Activated T-helper 17 cell treated with anti-CD3 and anti-CD28 coated beads, Interleukin-2, amount 50 U/mL, for 72 hours (primary cell): ENCODE results near the gene B3GAT1. TPM values are rescaled to one million over a fixed set of nuclear protein-coding genes. Genes with fewer than 3 reads are reported as not detected.
"Not testable (repeated sequence)": the region's sequence is repeated elsewhere in the genome, so short reads cannot be mapped to it uniquely, and the experiment has no call there.

ENCODE experiments used
- ATAC-seq: fragments of 150-1000 bp; cut with Tn5 transposase; replicated peaks from 2 replicates; pipeline ENCODE4 v1.10.0; 2021; ENCODE audit warnings: mild to moderate bottlenecking, moderate library complexity
- H3K27ac Mint-ChIP-seq: one replicate; pipeline ENCODE4 v1.8.0; 2022; ENCODE audit warnings: mixed read lengths
- H3K27me3 Mint-ChIP-seq: one replicate; pipeline ENCODE4 v1.8.0; 2022; ENCODE audit warnings: mixed read lengths
- H3K36me3 Mint-ChIP-seq: one replicate; pipeline ENCODE4 v1.8.0; 2022; ENCODE audit warnings: low read depth, mild to moderate bottlenecking, mixed read lengths
- H3K4me1 Mint-ChIP-seq: one replicate; pipeline ENCODE4 v1.8.0; 2022; ENCODE audit warnings: mixed read lengths
- H3K4me3 Mint-ChIP-seq: one replicate; pipeline ENCODE4 v1.8.0; 2022; ENCODE audit warnings: mild to moderate bottlenecking, mixed read lengths
- H3K9me3 Mint-ChIP-seq: one replicate; pipeline ENCODE4 v1.8.0; 2022; ENCODE audit warnings: mixed read lengths
- total RNA-seq, 2 donors: library from RNA; stranded (reverse); gene quantifications; one replicate each; pipeline ENCODE4 v1.2.3, GENCODE V29; 2022

B3GAT1 gene
- total RNA-seq, 2 donors from 2014 or later = 0.16 to 0.17 TPM

DNA sequence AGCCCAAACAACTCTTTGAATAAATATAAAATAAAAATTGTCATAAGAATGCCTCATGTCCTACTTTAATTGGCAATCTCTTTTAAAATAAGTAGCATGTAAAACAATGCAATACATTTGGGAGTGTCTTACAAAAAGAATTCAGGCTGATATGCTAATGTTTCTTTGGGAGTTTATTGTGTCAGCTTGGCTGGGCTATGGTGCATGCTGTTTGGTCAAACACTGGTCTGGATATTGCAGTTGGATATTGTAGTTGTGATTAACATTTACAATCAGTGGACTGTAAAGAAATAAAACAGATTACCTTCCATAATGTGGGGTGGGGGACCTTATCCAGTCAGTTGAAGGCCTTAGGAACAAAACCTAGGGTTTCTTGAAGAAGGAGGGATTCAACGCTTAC lies 37.0 kb upstream of the B3GAT1 start:
- Mint-ChIP-seq H3K9me3 (peaks cover 6% of the 10 kb centered on the region), H3K4me3 (no peak overlapping the region), H3K27me3 (no peaks in the 10 kb centered on the region), H3K36me3 (no peaks in the 10 kb centered on the region), H3K4me1 (peaks cover 2% of the 10 kb centered on the region), H3K27ac (no peak overlapping the region)
- ATAC-seq = no peak

DNA sequence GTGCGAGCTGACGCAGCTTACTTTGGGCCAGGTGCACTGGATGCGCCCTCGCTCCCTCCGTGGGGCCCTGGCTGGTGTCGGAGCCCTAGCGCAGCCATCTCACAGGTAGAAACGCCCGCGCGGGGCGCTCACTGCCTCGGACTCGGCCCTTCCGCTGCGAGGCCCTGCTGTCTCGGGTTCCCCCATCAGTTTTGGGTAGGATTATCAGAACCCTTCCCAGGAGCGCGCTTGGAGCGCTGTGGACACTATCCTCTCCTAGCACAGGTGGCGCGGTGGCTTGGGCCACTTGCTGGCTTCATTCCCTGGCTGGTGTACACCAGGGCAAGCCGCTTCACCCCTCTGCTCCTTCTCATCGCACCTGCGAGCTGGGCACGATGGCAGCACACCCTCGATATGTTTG lies 35.7 kb upstream of the B3GAT1 start:
- H3K27ac Mint-ChIP-seq = no peak overlapping the region
- ATAC-seq = no peak

DNA sequence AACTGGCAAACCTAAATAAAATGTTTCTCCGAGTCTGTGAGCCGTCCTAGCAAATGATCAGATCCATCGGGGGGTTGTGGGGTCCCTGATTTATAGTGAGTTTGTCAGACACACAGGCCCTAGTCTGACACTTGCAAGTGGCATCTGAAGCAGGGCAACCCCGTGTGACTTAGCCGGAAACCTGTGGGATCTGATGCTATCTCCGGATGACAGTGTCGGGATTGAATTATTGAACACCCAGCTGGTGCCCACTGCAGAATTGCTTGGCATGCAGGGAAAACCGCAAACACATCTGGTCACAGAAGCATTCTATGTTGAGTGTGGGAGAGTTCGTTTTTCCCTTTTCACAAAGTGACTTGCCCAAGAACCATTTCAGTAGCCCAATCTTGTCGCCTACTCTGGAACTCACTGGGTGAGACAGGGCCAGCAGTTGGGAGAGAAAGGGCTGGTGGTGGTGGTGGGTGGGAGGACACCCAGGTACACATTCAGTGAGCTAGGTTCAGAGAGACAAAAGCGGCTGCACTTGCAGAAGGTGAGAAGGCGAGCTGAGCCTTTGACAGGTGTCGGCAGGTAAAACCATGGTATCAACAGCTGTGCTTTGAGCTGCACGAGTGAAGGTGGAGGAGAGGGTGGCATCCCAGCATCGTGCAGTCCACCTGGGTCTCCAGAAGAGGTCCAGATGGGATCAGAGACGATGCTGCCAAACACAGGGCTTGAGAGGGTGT lies 33.7 kb upstream of the B3GAT1 start:
- Mint-ChIP-seq H3K4me1 (peaks cover 5% of the 10 kb centered on the region), H3K27ac (no peak overlapping the region), H3K27me3 (peaks cover 12% of the 10 kb centered on the region), H3K9me3 (peaks cover 10% of the 10 kb centered on the region), H3K36me3 (no peaks in the 10 kb centered on the region), H3K4me3 (no peak overlapping the region)
- ATAC-seq = no peak

More for the DNA sequence above, 35.7 kb upstream of the B3GAT1 start:
- peaks cover 5% of the 10 kb centered on the region for H3K4me1 Mint-ChIP-seq
- peaks cover 10% of the 10 kb centered on the region for H3K9me3 Mint-ChIP-seq
- H3K27me3 Mint-ChIP-seq = peaks cover 10% of the 10 kb centered on the region
- no peak overlapping the region for H3K4me3 Mint-ChIP-seq
- no peaks in the 10 kb centered on the region for H3K36me3 Mint-ChIP-seq

DNA sequence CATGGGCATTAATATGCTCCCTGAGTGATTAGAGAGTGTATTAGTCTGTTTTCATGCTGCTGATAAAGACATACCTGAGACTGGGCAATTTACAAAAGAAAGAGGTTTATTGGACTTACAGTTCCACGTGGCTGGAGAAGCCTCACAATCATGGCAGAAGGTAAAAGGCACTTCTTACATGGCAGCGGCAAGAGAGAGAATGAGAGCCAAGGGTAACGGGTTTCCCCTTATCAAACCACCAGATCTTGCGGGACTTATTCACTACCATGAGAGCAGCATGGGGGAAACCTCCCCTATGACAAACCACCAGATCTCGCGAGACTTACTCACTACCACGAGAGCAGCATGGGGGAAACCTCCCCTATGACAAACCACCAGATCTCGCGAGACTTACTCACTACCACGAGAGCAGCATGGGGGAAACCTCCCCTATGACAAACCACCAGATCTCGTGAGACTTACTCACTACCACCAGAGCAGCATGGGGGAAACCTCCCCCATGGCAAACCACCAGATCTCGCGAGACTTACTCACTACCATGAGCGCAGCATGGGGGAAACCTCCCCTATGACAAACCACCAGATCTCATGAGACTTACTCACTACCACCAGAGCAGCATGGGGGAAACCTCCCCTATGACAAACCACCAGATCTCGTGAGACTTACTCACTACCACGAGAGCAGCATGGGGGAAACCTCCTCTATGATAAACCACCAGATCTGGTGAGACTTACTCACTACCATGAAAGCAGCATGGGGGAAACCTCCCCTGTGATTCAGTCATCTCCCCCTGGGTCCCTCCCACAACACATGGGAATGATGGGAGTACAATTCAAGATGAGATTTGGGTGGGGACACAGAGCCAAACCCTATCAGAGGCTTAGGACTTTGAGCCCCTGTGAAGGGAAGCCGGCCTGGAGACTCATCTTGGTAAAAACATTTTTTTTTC lies 32.4 kb upstream of the B3GAT1 start:
- H3K36me3 Mint-ChIP-seq, H3K4me1 Mint-ChIP-seq, H3K4me3 Mint-ChIP-seq: not testable (repeated sequence)
- Mint-ChIP-seq H3K27ac (peak overlapping the region; percentile 41), H3K27me3 (peaks cover 12% of the 10 kb centered on the region), H3K9me3 (peaks cover 10% of the 10 kb centered on the region)
- ATAC-seq = peak; percentile 60

DNA sequence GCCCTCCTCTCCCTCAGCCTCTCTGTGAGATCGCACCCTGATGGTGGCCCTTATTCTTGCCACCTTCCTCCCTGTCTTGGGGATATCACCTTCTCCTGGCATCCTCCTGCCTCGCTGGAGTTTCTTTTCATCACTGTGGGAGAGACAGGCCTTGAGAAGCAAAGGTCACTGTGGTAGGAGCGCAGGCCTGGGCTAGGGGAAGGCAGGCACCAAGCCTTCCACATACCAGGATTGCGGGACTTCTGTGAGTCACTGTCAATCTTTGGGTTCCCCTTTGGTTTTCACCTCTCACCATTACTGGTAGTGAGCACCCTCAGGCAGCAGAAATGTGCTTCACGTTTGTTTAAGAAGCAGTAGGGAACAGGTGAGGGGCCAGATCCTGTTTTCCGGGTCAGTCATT lies 31.2 kb upstream of the B3GAT1 start:
- Mint-ChIP-seq H3K4me1 (peaks cover 5% of the 10 kb centered on the region), H3K27me3 (peaks cover 13% of the 10 kb centered on the region), H3K27ac (no peak overlapping the region), H3K9me3 (peaks cover 10% of the 10 kb centered on the region), H3K4me3 (no peak overlapping the region), H3K36me3 (no peaks in the 10 kb centered on the region)
- ATAC-seq = no peak

DNA sequence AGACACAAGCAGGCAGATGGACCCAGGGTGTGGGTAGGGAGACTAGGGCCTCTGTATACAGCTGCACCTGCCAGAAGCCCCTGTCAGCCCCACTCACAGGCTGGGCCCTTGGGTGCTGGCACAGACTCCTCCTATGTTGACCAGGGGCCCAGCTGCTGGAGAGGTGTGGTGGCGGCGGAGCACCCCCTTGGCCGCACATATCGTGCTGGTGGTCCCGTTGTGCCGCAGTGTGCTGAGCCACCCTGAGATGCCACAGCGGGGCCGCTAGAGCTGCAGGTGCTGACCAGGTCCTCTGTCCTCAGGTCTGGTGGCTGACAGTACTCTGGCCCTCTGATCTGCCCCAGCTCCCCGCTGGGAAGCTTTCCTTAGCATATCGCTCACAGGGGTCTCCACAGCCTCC lies 30.2 kb upstream of the B3GAT1 start:
- Mint-ChIP-seq H3K27me3 (peaks cover 15% of the 10 kb centered on the region), H3K4me1 (peaks cover 5% of the 10 kb centered on the region), H3K27ac (no peak overlapping the region), H3K9me3 (peaks cover 10% of the 10 kb centered on the region), H3K4me3 (no peak overlapping the region), H3K36me3 (no peaks in the 10 kb centered on the region)
- ATAC-seq = no peak

DNA sequence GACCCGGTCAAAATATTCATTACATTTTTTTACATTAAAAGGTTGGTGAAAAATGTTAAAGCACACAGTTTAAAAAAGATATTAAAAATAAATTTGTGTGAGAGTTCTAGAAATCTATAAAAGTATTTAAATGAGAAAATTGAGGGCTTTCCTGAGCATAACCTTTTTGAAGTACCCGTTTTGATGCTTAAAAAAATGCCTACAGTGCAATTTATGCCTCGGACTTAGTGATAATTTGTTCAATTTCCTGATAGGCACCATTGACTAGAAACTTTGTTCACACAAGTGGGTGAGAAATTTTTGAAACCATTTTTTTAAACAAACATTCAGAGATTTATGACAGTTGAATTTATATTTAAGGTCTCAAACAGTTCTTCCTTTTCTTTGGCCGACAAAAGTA lies 29.7 kb upstream of the B3GAT1 start:
- Mint-ChIP-seq H3K27ac (no peak overlapping the region), H3K4me3 (no peak overlapping the region), H3K36me3 (no peaks in the 10 kb centered on the region), H3K4me1 (peaks cover 5% of the 10 kb centered on the region), H3K27me3 (peaks cover 15% of the 10 kb centered on the region), H3K9me3 (peaks cover 10% of the 10 kb centered on the region)
- no peak for ATAC-seq

DNA sequence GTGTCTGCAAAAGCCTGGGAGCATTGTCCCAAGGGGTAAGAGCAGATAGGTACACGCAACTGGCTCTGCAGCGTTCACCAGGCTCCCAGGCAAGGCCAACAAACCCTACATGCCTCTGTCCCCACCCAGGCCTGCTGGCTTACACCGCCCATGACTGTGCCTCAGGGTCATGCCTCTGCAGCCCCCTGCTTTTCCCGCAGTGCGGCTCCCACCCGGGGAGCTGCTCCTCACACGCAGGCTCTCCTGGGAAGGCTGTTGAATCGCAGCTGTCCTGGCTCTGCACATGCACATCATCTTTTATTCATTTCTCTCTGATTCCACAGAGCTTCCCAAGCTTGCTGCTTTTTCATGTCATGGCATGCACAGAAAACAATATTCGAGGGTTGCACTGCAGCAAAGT lies 29.2 kb upstream of the B3GAT1 start:
- ATAC-seq = no peak
- Mint-ChIP-seq H3K9me3 (peaks cover 10% of the 10 kb centered on the region), H3K27me3 (peaks cover 15% of the 10 kb centered on the region), H3K27ac (no peak overlapping the region), H3K4me3 (no peak overlapping the region), H3K4me1 (peaks cover 5% of the 10 kb centered on the region), H3K36me3 (no peaks in the 10 kb centered on the region)

DNA sequence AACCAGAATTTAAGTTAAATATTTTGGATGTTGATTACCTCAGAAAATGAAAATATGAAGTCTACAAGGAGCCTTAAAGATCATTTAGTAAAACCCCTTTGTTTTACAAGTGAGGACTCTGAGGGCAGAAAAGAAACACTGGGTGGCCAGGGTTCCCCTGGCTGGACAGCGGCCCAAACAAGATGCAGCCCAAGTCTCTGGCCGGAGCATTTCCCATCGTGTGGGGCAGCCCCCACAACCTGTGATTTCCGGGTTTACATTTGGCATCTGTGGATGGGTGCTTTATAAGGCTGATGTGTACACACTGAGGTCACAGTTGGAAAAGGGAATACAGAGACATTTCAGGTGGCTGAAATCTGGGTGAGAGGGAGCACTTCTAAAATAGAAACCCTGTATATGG lies 28.8 kb upstream of the B3GAT1 start:
- no peaks in the 10 kb centered on the region for H3K36me3 Mint-ChIP-seq
- H3K9me3 Mint-ChIP-seq = peaks cover 10% of the 10 kb centered on the region
- peaks cover 15% of the 10 kb centered on the region for H3K27me3 Mint-ChIP-seq
- ATAC-seq = no peak
- no peak overlapping the region for H3K4me3 Mint-ChIP-seq
- H3K4me1 Mint-ChIP-seq = peaks cover 5% of the 10 kb centered on the region
- H3K27ac Mint-ChIP-seq = no peak overlapping the region

DNA sequence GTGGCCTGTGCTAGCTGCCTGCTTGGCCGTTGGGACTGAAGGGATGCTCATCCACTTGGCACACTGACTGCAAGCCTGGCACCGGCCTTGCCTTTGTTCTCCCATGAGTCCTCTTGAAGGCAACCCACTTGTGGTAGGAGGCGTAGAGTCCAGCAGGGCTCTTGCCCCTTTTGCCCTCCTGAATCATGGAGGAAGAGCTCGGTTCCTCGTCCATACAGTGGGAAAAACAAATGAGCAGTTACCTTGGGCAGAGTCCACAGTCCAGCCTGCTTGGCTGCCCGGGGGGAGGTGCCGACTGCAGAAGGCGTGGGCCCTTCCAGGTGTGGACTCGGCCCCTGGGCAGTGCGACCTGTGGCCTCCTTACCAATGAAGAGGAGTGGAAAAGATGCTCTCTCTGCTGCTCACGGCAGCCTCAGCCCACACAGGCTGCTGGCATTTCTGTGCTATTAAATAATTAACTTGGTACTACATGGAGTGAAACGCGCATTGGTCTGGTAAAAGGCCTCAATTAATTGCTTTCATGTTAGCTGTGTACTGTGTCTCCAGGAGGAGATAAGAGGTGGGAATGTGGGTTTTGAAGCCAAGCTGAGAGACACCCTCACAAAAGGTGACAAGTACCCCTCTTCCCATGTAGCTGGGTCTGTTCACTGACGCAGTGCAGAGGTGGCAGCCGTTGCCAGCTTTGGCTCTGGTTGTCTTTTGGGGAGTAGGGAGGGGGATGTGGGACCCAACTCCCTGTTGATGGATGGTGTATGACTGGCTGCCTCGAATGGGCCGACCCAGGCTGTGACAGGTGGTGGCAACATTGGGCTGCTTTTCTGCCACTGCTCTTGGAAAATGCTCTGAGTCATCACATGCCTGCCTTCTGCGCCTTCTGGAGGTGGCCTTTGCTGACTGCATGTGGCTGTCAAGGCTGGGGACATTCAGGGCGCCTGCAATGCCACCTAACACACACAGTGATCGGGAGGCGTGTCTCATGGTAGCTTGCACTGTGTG lies 26.8 kb upstream of the B3GAT1 start:
- no peak overlapping the region for H3K4me3 Mint-ChIP-seq
- peaks cover 13% of the 10 kb centered on the region for H3K27me3 Mint-ChIP-seq
- H3K27ac Mint-ChIP-seq = no peak overlapping the region
- H3K4me1 Mint-ChIP-seq = peaks cover under 1% of the 10 kb centered on the region
- H3K9me3 Mint-ChIP-seq = peaks cover 2% of the 10 kb centered on the region
- ATAC-seq = no peak
- no peaks in the 10 kb centered on the region for H3K36me3 Mint-ChIP-seq

DNA sequence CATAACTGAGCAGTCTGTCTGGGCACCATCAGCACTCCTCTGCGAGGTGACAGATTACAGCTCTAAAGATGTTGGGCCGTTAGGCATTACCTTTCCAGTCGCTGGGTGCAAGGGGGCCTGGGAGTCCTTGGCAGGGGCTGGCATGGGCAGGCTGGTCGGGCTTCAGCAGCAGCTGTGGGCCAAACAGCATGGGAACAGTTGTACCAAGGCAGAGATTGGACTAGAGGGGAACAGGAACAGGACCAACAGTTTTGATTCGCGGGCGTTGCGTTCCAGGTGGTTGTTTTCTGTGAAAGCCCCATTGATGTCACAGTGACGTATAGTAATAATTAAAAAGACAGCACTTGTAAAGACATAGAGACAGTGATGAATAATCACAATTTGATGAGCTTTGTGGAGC lies 25.8 kb upstream of the B3GAT1 start:
- Mint-ChIP-seq H3K9me3 (no peaks in the 10 kb centered on the region), H3K27me3 (peaks cover 12% of the 10 kb centered on the region), H3K27ac (no peak overlapping the region), H3K36me3 (no peaks in the 10 kb centered on the region), H3K4me3 (no peak overlapping the region), H3K4me1 (no peaks in the 10 kb centered on the region)
- ATAC-seq = no peak

DNA sequence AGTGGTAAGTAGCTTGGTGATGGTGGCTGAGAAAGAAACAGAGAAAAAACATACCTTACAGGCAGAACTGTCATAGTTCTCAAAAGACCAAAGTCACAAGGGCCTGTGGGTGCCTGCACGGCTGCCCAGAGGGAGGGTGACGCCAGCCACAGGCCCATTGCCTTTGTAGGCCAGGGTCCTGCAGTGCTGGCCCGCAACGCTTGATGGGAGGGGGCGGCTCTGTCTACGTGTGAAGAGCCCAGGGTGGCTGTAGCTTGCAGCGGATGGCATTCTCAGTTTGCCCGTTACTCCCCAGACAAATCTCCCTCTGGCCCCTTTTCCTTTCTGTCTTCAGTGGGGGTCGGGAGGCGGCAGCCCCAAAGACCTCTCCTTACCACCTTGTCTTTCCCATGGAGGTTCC lies 24.7 kb upstream of the B3GAT1 start:
- Mint-ChIP-seq H3K27ac (no peak overlapping the region), H3K4me1 (no peaks in the 10 kb centered on the region), H3K4me3 (no peak overlapping the region), H3K36me3 (no peaks in the 10 kb centered on the region), H3K27me3 (peaks cover 11% of the 10 kb centered on the region), H3K9me3 (no peaks in the 10 kb centered on the region)
- ATAC-seq = no peak

DNA sequence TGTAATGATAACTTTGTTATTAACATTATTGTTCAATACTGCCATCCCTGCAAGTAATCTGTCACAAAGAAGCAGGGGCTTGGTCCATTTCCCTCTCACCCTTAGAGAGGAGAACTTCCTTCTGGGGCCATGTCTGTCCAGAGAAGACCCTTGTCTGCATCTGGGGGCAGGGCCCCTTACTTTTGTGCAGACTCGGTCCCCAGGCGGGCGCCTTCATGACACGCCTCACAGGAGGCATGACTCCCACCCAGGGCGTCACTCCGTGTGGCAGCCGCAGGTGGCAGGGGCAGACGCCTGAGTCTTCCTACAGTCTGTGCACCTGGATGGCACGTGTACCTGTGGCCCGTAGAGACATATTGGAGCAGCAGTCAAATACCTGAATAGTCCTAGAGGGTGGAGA lies 21.8 kb upstream of the B3GAT1 start:
- Mint-ChIP-seq H3K9me3 (no peaks in the 10 kb centered on the region), H3K4me3 (no peak overlapping the region), H3K27me3 (peaks cover 26% of the 10 kb centered on the region), H3K36me3 (no peaks in the 10 kb centered on the region), H3K27ac (no peak overlapping the region), H3K4me1 (no peaks in the 10 kb centered on the region)
- no peak for ATAC-seq

DNA sequence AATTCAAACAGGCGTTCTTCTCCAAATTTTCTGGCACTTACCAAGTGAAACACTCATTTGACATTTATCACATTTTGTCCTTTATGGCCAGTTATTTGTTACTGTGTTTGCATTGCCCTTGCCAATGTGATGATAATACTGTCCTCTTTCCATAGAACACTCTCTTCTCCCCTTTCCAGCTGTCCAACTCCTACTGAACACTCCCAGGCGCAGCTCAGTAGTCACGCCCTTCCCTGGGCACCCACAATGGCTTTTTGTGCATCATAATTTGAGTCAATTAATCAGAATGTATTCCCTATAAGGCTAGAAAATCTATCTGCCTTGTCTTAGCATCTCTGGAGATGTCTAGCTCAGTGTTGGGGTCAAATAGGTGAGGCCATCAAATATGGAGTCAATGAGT lies 21.2 kb upstream of the B3GAT1 start:
- H3K36me3 Mint-ChIP-seq = no peaks in the 10 kb centered on the region
- H3K4me1 Mint-ChIP-seq = no peaks in the 10 kb centered on the region
- ATAC-seq = no peak

More for the DNA sequence above, 21.2 kb upstream of the B3GAT1 start:
- no peak overlapping the region for H3K27ac Mint-ChIP-seq
- H3K27me3 Mint-ChIP-seq = peaks cover 25% of the 10 kb centered on the region
- no peak overlapping the region for H3K4me3 Mint-ChIP-seq
- H3K9me3 Mint-ChIP-seq = no peaks in the 10 kb centered on the region
